Thoracic aorta (tissue), 2 donors: ENCODE data around the gene CHRNE. TPM values are rescaled to one million over a fixed set of nuclear protein-coding genes. Genes with fewer than 3 reads are reported as not detected.

Experiments
- ATAC-seq: fragments of 150-250 bp; one replicate; pipeline ENCODE4 v1.8.0; 2017; ENCODE audit warnings: low read depth; ENCODE audit not compliant: insufficient number of reproducible peaks, low FRiP score
- DNase-seq: peaks from one replicate; pipeline ENCODE4 v3.0.0-alpha.2; 2020; ENCODE audit warnings: low spot score
- H3K27ac ChIP-seq, 2 donors: fragments of 200-600 bp; sonication (generic); 1 replicate in 1 of 2; 2 replicates in 1 of 2; pipeline ENCODE4 v1.5.1; 2016; ENCODE audit warnings: mild to moderate bottlenecking in 2 of 2, moderate library complexity in 2 of 2
- H3K27me3 ChIP-seq: fragments of 200-600 bp; sonication (generic); replicated peaks from 2 replicates; pipeline ENCODE4 v1.6.0; 2016; ENCODE audit warnings: mild to moderate bottlenecking; ENCODE audit not compliant: insufficient read depth
- H3K36me3 ChIP-seq: fragments of 200-600 bp; sonication (generic); one replicate; pipeline ENCODE4 v1.5.1; 2016
- H3K4me1 ChIP-seq, 2 donors: fragments of 200-600 bp; sonication (generic); 1 replicate in 1 of 2; 2 replicates in 1 of 2; pipeline versions ENCODE4 v1.5.1 to v1.6.0; 2016; ENCODE audit warnings: low read depth in 2 of 2, mild to moderate bottlenecking in 1 of 2; ENCODE audit not compliant: control insufficient read depth in 1 of 2
- H3K4me3 ChIP-seq: fragments of 200-600 bp; sonication (generic); 2 replicates; pipeline ENCODE4 v1.5.1; 2016; ENCODE audit warnings: mild to moderate bottlenecking
- H3K9me3 ChIP-seq: fragments of 200-600 bp; sonication (generic); 2 replicates; pipeline ENCODE4 v1.5.1; 2016
- total RNA-seq, 2 donors: library from RNA; depleted of rRNA; stranded (reverse); fragments of >200 nt; gene quantifications; one replicate each; pipeline versions ENCODE4 v1.1.0 to v1.2.3, GENCODE V29; 2016
- TF ChIP-seq, protein P1 (sequence below): fragments of 200-600 bp; sonication (generic); IDR thresholded peaks from one replicate; pipeline ENCODE4 v1.5.1; 2019; ENCODE audit warnings: antibody characterized with exemption

The CHRNE gene
- total RNA-seq = 1 to 10 TPM in 1 of 2 donors, not detected in 1; 4.1 TPM

DNA sequence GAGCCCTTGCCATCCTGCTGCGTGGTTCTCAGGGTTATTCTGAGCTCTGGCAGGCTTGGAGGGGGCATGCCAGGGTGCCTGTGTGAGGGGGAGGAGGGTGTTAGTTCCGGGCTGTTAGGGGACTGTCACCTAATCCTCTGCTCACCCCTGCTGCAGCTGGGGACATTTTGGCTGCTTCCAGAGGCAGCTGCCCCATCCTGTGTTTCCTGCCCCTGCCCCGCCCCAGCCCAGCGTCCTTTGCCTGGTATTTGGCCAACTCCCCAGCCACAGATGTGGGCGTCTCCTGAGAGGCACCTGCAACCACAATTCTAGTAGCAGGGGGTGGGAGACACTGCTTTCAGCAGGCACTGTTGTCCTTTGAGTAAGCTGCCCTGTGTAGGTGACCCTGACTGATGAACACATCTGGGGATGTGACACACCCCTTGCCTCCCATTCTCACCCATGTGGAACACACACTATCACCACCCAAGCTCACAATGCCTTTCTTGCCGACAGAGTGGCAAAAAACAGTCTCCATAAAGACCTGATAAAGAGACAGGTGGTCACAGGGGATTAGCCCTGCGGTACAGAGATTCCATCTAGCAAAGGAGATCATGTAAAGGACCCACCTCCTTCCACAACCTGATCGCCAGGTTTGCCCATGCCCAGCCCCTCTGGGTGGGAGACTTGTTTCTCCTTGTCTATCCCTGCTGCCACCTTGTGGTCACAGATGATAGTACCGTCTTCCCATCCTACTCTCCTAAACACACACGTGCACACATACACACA, at the start of gene CHRNE:
Gene CHRNE, minus strand, starts transcription at position 48 of the 768 bp plus-strand sequence. Its CDS starts 35 bp downstream, at position 13.
- Histone ChIP-seq H3K27me3 (no peaks in the 10 kb centered on the region), H3K9me3 (no peaks in the 10 kb centered on the region), H3K36me3 (no peaks in the 10 kb centered on the region), H3K27ac (no peak within 1 kb of the TSS), H3K4me1 (peaks cover 0 to 16% of the 10 kb centered on the region in 2 donors), H3K4me3 (no peak within 1 kb of the TSS)
- peak; percentile 44 for ATAC-seq
- peak; percentile 42 for DNase-seq
- TF ChIP-seq, protein P1, sequence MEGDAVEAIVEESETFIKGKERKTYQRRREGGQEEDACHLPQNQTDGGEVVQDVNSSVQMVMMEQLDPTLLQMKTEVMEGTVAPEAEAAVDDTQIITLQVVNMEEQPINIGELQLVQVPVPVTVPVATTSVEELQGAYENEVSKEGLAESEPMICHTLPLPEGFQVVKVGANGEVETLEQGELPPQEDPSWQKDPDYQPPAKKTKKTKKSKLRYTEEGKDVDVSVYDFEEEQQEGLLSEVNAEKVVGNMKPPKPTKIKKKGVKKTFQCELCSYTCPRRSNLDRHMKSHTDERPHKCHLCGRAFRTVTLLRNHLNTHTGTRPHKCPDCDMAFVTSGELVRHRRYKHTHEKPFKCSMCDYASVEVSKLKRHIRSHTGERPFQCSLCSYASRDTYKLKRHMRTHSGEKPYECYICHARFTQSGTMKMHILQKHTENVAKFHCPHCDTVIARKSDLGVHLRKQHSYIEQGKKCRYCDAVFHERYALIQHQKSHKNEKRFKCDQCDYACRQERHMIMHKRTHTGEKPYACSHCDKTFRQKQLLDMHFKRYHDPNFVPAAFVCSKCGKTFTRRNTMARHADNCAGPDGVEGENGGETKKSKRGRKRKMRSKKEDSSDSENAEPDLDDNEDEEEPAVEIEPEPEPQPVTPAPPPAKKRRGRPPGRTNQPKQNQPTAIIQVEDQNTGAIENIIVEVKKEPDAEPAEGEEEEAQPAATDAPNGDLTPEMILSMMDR = peak; percentile 72

DNA sequence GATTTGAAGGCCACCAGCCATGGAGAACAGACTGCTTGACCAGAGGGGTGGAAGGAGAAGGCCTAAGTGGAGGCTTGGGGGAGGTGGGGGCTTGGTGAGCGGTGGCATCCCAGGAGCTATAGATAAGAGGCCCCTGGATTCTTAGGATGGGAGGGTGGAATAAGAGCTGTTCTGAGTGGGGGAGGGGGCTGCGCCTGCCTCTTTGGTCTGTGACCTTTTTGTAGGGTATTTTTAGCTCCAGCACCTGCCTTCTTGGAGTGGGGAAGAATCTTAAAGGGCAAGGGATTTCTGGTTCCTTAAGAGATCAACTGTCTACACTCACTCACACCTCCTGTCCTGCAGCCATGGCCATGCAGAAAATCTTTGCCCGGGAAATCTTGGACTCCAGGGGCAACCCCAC, 48.6 kb upstream of the CHRNE start:
- Histone ChIP-seq H3K27ac (peak overlapping the region in 1 of 2 donors; percentile 97), H3K4me1 (peaks cover 12 to 29% of the 10 kb centered on the region in 2 donors), H3K36me3 (no peaks in the 10 kb centered on the region), H3K4me3 (no peak overlapping the region), H3K9me3 (no peaks in the 10 kb centered on the region), H3K27me3 (no peaks in the 10 kb centered on the region)
- TF ChIP-seq, protein P1 = no peak
- ATAC-seq (no peak), DNase-seq (no peak)

DNA sequence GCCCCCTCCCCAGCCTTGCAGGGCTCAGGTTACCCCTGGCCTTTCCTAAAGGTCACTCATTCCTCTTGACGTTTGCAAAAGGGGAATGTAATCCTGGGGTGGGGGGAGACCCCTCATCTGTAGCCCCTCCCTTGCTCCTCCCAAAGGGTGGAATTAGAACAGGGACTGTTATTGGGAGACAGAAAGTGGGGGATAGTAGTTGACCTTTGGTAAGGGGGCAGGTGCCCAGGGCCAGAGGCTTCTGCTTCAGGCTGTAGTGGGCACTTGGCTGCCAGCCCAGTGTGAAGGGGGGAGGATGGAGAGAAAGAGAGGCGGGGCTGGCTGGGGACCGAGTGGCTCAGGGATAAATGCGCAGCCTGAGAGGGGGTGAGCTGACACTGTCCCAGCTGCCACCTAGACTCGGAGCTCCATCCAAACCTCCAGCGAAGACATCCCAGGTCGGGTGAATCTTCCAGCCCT, 47.9 kb upstream of the CHRNE start, which contains the start of gene ENO3:
Gene ENO3, plus strand, starts transcription at position 374 of the 459 bp plus-strand sequence. CDS start 711 bp downstream, outside the sequence.
- Histone ChIP-seq H3K4me1 (peaks cover 17 to 36% of the 10 kb centered on the region in 2 donors), H3K9me3 (no peaks in the 10 kb centered on the region), H3K27me3 (no peaks in the 10 kb centered on the region), H3K4me3 (peak within 1 kb of the TSS; percentile 76), H3K27ac (peak within 1 kb of the TSS; percentile 93 to 97), H3K36me3 (no peaks in the 10 kb centered on the region)
- DNase-seq = no peak
- no peak for ATAC-seq
- TF ChIP-seq, protein P1 = no peak

DNA sequence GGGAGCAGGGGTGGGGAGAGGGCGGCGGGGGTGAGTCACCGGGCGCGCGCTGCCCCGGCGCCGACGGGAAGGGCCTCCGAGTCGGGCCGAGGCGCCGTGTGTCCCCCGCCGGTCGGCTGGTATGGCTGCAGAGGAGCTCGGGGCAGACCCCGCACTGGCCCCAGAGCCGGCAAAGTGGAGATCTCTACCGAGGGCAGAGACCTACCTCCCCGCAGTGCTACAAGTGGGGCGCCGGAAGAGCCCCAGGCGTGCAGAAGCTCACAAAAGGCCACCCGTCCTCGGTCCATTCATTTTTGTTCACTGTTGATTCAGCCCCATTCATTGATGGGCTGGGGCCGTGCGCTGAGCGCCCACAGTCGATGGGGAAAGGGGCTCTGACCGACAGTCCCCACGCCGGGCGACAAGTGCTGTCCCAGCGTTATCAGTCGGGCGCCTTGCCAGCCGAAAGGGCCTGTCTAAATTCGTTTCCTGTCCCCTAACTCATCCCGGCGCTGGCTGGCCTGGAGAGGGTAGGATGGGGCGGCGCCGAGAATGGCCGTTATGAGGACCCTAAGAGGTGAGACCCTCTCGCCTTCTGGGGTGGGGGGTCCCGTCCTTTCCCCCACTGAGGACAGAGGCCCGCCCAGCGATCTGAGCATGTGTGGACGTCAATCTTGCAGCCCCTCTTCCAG, 47.3 kb upstream of the CHRNE start:
- DNase-seq (no peak), ATAC-seq (no peak)
- no peaks in the 10 kb centered on the region for H3K27me3 ChIP-seq
- H3K4me3 ChIP-seq = peak overlapping the region; percentile 76
- peaks cover 3% of the 10 kb centered on the region for H3K36me3 ChIP-seq
- H3K27ac ChIP-seq = peak overlapping the region; percentile 93 to 97
- TF ChIP-seq, protein P1 = no peak
- peaks cover 22 to 42% of the 10 kb centered on the region in 2 donors for H3K4me1 ChIP-seq
- H3K9me3 ChIP-seq = no peaks in the 10 kb centered on the region
